HL-60 (cell line): Measurements from ENCODE around the gene PPIP5K2.

Experiments
- DNase-seq, 2 experiments: peaks; one replicate each; pipeline ENCODE4 v3.0.0-alpha.2; 2010 to 2020; ENCODE audit warnings: low read depth in 1 of 2, low spot score in 1 of 2
- H3K27ac ChIP-seq: fragments of 250-450 bp; sonication (Bioruptor Pico); replicated peaks from 2 replicates; pipeline ENCODE4 v1.5.1; 2020; ENCODE audit warnings: mild to moderate bottlenecking, moderate library complexity
- H3K27me3 ChIP-seq: fragments of 250-450 bp; sonication (Bioruptor Pico); 2 replicates; pipeline ENCODE4 v1.5.1; 2021; ENCODE audit warnings: mild to moderate bottlenecking, moderate library complexity; ENCODE audit not compliant: insufficient read depth, poor library complexity, severe bottlenecking
- H3K4me3 ChIP-seq: replicated peaks from 2 replicates; pipeline ENCODE4 v1.5.1; 2011; ENCODE audit warnings: mild to moderate bottlenecking, control low read depth, low read length; ENCODE audit not compliant: insufficient read depth
- CTCF ChIP-seq: IDR thresholded peaks from one replicate; pipeline ENCODE4 v1.5.1; 2011; ENCODE audit warnings: low read length, control low read depth, inconsistent platforms; ENCODE audit not compliant: insufficient read depth
- GABPA ChIP-seq: IDR thresholded peaks from 2 replicates; pipeline ENCODE4 v1.6.1; 2012; ENCODE audit warnings: low read depth
- POLR2AphosphoS5 ChIP-seq: IDR thresholded peaks from 2 replicates; pipeline ENCODE4 v1.6.1; 2012; ENCODE audit warnings: low read depth
- REST ChIP-seq: IDR thresholded peaks from 2 replicates; pipeline ENCODE4 v1.6.1; 2012; ENCODE audit warnings: low read depth; ENCODE audit not compliant: insufficient replicate concordance
- SPI1 ChIP-seq: IDR thresholded peaks from 2 replicates; pipeline ENCODE4 v1.6.1; 2012; ENCODE audit warnings: low read depth, mild to moderate bottlenecking, borderline replicate concordance

The PPIP5K2 gene

GRCh38 chr5:103086547-103086946 lies 33.6 kb upstream of the PPIP5K2 start:
- TF ChIP-seq SPI1 (no peak), GABPA (no peak)
- Histone ChIP-seq H3K4me3 (no peak overlapping the region), H3K27ac (no peak overlapping the region), H3K27me3 (no peaks in the 10 kb centered on the region)
- DNase-seq: no peak

GRCh38 chr5:103089272-103089671 lies 30.8 kb upstream of the PPIP5K2 start:
- Histone ChIP-seq H3K27me3 (no peaks in the 10 kb centered on the region), H3K4me3 (no peak overlapping the region), H3K27ac (no peak overlapping the region)
- no peak for DNase-seq
- TF ChIP-seq CTCF (no peak), POLR2AphosphoS5 (no peak), GABPA (no peak), SPI1 (no peak), REST (no peak)

- no peak for DNase-seq
- Histone ChIP-seq H3K27ac (no peak overlapping the region), H3K27me3 (no peaks in the 10 kb centered on the region), H3K4me3 (no peak overlapping the region)
- no peak for TF ChIP-seq GABPA
- TF ChIP-seq POLR2AphosphoS5: no peak
- TF ChIP-seq REST: no peak
- no peak for TF ChIP-seq SPI1
- TF ChIP-seq CTCF: no peak
Observed at GRCh38 chr5:103090791-103091190, 29.3 kb upstream of the PPIP5K2 start.

- no peaks in the 10 kb centered on the region for H3K27me3 ChIP-seq
- TF ChIP-seq GABPA (no peak), POLR2AphosphoS5 (no peak), CTCF (no peak), SPI1 (no peak), REST (no peak)
- no peak for DNase-seq
- H3K4me3 ChIP-seq: no peak overlapping the region
- no peak overlapping the region for H3K27ac ChIP-seq
Observed at GRCh38 chr5:103092676-103093075, 27.4 kb upstream of the PPIP5K2 start.
